Measurements from ENCODE around the gene TRERF1.

Gene TRERF1

DNA sequence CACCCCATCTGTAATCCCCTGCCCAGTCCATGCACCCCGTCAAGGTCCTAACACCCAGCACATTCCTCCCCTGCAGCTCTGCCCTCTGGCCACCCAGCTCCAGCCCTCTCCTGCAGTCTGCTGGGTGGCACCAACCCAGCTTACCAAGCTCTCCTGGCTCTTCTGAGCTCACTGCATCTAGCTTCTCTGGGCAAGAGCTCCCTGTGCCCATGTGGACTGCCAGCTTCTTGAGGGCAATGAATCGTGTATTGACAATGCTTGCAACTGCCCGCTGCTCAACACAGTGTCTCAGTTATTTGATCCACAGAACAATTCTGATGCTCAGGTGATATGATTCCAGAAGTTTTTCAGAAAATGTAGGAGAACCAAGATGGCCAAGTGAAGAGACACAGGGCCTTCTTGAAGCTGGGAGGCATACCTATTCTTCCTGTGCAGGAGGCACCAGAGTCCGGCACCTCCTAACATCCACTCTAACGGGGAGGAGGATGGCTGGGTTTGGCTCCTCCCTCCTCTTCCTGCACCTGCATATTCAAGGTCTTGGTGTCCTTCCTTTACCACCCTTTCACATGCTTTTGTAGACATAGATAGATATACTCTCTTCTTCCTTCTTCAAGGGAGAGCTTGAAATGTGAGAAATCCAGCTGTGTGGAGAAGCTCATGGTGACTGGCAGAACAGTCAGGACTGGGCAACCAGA, 85.6 kb downstream of the TRERF1 start:
- no peak for DNase-seq

DNA sequence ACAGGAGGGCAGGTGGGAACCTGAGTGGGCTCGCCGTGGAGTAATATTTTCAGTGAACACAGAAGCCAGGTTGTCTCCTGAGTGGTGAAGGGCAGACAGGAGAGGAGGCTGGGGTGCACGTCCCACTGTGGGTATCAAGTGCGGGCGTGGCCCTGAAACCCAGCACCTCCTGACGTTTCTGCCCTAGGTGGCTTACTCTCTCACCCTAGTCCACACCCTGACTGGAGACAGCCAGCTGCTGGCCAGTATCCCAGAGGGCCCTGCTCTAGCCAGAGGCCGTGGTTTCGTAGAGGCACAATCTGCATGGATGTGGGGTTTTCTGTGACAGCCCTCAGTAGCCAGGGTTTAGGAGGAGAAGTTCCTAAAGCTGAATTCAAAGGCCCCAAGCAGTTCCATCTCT, 86.7 kb downstream of the TRERF1 start:
- no peak for DNase-seq

DNA sequence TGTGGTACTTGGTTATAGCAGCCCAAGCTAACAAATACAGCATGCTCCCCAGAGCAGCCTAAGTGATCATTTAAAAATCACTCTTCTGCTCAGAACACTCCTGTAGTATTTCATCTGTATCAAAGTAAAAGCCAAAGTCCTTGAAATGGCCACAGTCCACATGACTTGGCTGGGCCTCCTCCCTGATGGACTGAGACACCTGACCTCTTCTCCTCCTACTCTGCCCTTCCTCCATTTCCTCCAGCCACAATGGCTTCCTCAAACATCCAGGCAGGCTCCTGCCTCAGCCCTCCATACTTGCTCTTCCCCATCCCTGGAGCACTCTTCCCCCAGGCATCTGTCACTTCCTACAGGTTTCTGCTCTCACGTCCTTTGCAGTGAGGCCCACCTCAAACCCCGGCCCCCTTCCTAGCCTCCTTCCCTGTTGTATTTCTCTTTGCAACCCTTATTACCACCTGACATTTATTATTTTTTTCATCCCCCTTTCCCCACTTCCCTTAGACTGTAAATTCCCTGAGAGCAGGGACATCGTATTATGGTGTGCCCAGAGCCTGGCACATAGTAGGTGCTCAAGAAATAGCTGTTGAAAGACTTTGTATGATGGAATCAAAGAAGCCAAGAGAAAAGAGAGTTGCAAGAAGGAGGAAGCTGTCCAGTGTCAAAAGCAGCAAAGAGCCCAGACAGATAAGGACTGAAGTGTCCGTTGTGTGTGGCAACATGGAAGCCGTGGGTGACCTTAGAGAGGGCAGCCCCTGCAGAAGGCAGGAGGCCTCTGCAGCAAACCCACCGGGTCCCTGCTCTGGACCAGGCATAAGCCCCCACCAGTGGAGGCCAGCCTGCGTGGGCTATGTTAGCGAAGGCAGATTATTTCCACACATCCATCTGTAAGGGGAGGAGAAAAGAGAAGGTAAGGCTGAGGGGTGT, 87.5 kb downstream of the TRERF1 start:
- DNase-seq = no peak

DNA sequence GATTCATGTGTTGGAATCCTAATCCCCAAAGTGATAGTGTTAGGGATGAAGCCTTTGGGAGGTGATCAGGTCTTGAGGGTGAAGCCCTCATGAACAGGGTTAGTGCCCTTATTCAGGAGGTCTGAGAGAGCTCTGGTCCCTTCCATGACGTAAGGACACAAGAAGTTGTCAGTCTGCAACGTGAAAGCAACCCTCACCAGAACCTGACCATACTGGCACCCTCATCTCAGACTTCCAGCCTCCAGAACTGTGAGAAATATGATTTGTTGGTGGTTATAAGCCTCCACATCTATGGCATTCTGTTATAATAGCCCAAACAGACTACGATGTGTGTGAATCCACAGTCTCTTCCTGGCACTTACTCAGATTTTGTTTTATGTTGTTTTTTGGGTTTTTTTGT, 90.7 kb downstream of the TRERF1 start:
- DNase-seq = no peak

DNA sequence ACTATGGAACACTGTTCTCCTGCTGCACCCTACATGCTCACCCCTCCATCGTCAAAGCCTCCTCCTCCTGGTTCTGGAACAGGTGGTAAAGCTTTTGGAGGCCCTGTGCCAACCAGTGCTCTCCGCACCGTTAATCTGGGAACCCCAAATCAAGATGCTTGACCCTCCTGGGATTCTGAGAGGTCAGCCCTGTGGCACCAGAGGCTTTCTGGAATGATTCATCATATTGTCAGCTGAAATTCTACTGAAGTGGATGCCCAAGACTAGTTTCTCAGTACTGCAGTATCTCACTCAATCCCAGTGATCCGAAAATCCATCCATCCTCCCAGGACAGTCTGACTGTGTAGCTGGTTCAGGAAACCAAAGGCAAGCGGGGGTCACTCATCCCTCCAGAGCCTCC, 92.7 kb downstream of the TRERF1 start:
- no peak for DNase-seq

DNA sequence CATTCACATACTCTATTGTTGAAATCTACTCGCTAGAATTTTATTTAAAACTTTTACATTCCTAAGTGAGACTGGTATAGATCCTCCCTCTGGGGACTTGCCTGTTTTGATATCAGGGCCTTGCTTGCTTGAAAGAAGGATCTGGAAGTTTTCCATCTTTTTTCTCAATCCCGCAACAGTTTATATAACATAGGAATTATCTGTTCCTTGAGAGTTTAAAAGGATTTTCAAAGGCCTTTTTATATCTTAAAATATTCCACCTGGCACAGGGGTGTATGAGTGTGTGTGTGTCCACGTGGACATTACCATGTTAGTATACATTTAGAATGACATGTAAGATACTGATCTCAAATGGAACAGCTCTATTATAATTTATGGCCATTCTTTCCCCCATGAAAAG, 96.3 kb downstream of the TRERF1 start:
- no peak for DNase-seq

DNA sequence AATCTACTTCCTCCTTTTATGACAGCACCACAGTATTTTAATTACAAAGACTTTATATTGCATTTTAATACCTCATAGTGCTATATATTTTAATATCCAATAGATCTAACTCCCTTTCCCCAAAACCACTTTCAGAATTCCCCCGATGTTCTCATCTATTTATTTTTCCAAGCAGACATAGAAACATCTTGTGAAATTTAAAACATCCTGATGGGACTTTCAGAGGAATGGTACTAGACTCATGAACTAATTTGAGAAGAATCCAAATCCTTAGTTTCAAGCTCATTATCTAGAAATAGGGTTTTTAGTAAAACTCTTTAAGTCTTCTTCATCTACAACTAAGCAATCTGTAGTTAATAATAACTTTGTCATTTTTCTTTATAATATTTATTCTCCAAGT, 97.0 kb downstream of the TRERF1 start:
- DNase-seq = no peak

DNA sequence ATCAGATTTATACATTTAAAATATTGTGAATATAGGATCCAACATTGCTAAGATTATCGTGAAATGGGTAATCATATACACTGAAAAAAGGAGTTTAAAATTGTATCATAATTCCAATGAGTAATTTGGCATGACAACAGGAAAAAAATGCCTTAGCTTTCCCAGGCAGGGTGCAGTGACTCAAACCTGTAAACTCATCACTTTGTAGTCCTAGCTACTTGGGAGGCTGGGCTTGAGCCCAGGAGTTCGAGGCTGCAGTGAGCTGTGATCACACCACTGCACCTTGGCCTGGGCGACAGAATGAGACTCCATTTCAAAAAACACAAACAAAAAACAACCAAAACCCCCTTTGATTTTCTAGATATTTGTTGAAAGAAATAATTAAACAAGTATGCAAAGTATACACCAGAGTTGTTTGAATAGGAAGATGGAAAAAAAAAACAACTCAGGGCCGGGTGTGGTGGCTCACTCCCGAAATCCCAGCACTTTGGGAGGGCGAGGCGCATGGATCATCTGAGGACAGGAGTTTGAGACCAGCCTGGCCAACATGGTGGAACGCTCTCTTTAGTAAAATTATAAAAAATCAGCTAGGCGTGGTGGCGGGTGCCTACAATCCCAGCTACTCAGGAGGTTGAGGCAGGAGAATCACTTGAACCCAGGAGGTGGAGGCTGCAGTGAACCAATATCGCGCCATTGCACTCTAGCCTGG, 98.7 kb downstream of the TRERF1 start:
- DNase-seq = no peak

DNA sequence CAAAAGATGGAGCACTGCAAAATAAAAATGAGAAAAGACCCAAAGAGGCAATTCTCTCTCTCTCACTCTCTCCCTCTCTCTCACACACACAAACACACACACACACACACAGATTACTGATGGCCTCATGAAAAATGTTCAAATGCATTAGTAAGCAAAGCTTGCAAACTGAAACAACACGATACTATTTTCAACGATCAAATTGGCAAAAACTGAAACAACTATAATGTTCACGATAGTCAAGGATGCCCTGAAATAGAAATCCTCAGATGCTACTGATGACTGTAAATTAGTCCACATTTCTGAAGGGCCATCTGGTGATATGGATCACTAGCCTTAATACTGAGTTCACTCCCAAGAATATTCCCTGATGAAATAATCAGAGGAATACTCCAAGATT, 100.8 kb downstream of the TRERF1 start:
- no peak for DNase-seq

DNA sequence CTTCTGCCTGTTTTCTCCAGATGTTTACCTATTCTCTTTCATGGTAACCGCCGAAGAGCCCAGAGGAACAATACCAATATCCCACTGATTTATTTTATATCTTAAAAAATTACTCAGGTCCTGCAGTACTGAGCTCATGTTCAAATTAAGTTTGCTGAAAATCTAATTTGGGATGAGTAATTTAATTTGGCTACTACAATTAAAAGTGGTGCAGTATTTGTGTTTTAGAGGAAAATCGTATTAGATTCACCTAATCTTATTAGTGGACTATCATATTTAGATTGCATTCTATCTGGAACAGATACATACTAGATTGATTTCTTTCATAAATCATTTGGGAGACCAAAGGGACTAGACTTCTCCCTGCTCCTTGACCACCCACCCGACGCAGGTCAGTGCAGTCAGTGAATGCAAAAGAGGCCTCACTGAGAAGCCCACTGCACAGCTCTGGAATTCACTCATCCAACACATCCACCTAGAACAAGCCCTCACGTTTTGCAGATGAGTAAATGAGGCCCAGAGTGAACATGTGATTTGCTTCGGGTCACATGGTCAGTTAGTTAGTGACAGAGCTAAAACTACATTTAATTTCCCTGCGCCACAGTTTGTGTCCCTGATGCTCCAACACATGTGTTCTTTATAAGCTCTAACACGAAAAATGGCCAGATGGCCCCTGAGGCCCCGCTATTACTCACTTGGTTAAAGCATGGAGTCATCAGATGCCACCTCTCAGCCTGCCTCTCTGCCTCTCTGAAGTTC, 101.8 kb downstream of the TRERF1 start:
- DNase-seq = no peak

DNA sequence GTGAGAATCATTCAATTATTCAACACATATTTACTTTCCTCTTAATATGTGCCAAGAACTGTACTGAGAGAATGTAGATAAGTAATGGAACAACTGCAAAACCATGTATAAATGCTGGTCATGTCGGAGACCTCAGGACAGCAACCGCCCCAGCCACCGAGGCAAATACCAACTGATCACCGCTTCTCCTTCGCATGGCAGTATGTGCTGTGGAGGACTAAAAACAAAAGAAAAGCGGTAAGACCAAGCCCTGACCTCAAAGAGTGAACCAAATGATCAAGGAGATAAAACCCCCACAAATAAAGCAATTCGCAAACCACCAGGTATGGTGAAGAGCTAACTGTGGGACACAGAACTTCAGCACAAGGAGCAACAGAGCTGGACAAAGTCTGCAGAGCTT, 104.3 kb downstream of the TRERF1 start:
- DNase-seq = no peak

DNA sequence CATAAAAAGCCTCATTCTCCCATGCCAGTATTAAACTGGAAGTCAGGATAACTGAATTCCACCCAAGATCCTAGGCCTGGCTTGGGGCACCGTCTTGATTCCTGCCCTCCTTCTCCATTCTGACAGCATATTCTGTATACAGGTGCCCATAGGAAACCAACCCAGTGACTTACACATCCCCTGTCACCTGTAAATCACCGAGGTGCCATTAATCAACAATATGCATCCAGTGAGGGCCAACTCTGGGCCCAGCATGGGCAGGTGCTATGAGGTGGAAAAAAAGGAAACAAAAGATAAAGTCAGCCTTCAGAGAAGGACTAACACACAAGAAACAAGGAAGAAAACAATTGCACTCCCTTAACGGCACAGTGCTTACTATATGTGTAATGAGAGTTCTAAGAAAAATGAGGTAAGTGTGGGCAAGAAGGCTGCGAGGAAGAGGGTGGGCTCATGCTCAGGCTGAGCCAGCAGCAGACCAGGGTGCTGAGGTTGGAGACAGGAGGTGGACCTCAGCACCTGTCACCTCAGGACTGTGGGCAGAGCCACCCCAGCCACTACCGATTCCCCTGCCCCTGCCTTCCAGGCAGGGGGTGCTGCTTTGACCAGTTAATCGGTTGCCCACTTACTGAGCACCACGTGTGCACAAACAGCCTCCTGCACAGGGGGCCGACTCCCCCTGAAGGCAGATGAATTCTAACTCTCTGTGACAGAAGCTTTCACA, 105.9 kb downstream of the TRERF1 start:
- no peak for DNase-seq

DNA sequence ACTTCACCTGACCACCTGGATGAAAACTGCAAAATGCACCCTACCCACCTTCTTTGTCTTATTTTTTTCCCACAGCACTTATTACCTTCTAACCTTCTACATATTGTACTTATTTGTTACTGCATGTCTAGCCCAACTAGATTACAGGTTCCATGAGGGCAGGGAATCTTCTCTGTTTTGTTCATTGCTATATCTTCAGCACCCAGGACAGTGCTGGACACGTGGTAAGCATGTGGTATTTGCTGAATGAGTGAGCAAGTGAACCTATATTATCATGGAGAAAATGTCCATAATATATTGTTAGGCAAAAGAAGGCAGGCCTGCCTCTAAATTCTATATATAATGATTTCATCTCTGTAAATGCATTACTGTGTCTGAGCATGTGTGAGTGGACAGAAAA, 107.0 kb downstream of the TRERF1 start:
- DNase-seq = no peak

DNA sequence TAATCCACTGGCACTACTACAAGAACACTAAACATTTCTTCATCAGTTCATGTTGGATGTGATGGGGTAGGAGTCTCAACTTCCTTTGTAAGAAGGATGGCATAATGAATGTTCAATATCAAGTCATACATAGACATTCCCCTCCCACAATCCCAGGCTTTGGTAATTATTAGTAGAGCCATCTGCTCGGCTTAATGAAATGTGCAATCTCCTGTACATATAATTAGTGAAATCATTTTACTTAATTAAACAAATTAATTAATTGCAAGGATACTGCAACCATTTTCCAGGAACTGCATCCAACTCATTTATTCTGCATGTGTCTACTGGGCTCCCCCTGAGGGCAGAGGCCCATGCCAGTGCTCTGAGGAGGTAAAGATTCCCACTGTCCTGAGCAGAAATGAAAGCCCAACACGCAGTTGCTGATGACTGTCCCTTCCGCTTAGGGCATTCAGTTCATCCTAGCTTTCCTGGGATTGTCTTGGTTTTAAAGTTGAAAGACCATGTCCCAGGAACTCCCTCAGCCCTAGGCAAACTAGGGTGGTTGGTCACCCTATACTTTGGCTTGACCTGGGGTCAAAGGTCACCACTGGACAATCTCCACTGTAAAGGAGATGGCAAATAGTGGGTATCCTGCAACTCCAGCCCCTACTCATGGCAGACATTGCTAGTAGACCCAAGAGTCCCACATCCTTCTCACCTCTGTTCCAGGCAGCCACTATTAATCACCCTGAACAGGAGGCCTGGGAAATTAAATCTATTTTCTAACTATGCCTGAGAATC, 109.8 kb downstream of the TRERF1 start:
- DNase-seq = no peak

DNA sequence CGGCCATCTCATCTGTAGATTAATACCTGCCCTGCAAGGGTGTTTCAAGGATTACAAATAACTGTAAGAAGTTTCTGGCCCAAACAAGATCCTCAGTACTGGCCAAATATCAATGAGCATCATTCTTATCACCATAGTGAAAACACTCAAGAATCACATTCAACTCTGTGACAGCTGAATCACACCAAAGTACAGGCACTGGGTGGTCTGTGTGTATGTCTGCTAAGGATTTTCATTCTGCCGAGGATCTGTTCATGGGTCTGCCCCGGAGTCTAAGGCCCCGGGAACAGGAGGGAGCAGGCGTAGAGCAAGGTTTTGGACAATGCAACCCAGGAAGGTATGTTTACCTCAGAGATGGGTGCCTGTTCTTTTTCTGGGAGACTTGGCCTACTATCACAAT, 110.5 kb downstream of the TRERF1 start:
- no peak for DNase-seq

DNA sequence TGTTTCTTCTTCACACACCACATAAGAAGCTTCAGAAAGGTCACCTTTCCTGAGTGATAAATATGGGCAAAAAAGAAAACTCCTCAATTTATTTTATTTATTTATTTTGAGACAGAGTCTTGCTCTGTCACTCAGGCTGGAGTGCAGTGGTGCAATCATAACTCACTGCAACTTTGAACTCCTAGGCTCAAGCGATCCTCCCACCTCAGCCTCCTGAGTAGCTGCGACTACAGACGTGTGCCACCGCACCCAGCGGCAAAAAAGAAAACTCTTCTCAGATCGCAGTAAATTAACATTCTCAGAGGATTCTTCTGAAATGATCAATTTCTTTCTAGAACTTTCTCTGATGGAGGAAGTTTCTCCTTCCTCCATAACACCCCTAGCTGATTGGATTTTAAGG, 111.2 kb downstream of the TRERF1 start:
- DNase-seq = no peak

DNA sequence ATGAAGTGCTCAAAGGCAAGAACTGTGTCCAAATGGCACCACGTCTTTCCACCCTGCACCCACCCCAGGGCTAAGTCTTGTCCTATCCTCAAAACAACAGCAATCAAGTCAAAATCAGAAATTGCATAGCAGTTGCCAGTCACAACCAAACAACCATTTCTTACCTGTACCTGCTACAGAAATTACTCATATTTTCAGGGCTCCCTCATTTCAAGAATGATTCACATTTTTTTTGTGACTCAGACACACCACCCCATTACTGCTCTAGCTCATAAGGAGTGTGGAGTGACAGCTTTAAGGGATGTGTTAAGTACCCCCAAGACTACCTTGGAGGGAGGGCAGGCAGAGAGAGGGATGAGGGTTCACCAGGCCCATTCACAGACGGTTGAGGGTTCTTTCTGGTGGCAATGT, 111.7 kb downstream of the TRERF1 start:
- no peak for DNase-seq

DNA sequence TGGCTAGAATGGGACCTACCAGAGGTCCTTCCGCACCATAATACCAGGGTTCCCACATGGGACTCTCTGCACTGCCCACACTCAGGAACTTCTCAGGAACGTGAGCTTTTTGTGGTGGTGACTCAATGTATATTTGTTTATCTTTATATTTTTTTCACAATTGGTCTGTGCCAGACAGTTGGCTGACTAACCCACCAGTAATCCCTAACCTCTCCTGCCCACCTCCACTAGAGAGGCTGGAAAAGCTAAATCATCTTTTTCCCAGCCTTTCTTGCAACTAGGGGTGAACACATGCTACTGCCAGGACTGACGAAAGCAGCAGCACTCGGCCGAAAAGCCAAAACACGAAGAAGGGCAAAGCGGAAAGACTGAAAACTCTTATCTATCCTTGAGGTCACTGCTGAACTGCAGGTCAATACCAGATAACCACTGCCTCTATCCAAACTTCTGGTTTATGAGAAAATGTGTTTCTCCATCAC, 112.9 kb downstream of the TRERF1 start:
- no peak for DNase-seq

DNA sequence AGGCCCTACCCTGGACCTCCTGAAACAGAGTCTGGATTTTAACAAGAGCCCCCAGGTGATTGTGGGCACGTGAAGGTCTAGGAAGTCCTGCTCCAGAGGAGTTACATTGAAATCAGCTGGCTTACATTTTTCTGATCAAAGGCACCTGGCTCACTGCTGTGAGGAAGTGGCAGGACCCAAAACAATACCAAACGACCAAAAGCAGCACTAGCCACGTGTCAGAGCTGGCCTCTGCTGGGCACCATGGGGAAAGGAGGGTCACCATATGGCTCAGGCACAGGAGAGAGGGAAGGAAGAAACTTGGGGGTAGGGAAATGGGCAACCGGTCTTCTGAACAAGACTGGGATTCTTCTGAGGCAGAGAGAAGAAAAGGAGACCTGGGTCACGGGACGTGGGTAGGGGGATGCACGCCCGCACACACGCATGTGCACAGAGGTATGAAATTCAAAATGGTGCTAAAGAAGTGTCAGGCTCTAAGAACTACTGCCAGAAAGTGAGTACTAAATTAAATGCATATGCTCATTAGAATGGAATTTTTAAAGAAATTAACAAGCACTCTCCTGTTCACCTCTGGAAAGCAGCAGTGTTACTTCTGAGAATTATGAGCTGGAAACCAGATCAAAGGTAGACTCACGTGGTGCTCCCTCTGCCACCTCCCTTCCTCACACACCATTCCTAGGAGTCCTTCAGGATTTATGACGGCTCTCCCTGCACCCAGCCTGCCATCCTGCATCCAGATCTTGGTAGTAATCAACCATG, 113.6 kb downstream of the TRERF1 start:
- DNase-seq = no peak

DNA sequence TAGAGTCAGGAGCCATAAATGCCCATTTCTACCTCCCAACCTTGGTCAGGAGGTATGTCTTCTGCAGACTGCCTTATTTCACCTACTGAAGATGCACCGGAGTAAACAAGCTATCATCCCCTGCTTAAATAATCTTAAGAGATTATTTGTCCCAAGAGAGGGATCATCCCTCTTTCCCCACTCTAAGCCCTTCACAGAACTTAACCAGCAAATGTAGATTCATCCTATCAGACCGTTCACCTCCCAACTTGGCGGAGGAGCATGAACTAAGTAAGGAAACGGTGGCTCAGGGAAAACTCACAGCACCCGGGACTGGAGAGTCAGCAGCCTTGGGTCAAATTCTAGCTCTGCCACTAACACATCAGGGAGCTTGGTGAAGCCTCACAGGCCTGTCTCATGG, 115.3 kb downstream of the TRERF1 start:
- DNase-seq = no peak
